ENCODE measurements around the gene REPIN1. TPM values are rescaled to one million over a fixed set of nuclear protein-coding genes. Genes with fewer than 3 reads are reported as not detected.

The REPIN1 gene
- polyA plus RNA-seq, 2 of the 4 experiments (the other 2 are of a cell fraction), result 48.1 to 101 TPM

DNA sequence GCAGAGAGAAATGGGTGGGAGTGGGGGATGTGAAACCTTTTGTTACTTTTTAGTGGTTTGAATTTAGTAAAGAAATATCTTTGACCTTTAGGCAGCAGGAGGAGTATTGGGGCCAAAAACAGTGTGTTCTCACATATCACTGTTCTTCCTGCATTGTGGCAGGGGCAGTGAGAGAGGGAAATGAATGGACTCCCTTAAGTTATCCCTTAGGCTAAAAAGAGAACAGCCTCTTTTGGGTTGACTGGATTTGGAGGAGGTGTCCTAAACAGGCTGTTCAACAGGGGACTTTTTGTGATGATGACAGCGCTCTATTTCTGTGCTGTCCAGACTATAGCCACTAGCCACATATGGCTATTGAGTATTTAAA, 32.8 kb downstream of the REPIN1 start (continued):
- TF ChIP-seq, protein P1, sequence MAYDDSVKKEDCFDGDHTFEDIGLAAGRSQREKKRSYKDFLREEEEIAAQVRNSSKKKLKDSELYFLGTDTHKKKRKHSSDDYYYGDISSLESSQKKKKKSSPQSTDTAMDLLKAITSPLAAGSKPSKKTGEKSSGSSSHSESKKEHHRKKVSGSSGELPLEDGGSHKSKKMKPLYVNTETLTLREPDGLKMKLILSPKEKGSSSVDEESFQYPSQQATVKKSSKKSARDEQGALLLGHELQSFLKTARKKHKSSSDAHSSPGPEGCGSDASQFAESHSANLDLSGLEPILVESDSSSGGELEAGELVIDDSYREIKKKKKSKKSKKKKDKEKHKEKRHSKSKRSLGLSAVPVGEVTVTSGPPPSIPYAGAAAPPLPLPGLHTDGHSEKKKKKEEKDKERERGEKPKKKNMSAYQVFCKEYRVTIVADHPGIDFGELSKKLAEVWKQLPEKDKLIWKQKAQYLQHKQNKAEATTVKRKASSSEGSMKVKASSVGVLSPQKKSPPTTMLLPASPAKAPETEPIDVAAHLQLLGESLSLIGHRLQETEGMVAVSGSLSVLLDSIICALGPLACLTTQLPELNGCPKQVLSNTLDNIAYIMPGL (CRISPR knock-in tag; IDR thresholded peaks at IDR 0.05; ENCODE audit: borderline replicate concordance), result no peak
- TF ChIP-seq HDAC2 (IDR thresholded peaks at IDR 0.05) (no peak), NPAS2 (CRISPR knock-in tag; IDR thresholded peaks at IDR 0.05; ENCODE audit: borderline replicate concordance) (no peak), RNF2 (IDR thresholded peaks at IDR 0.05; ENCODE audit: borderline replicate concordance, low read depth) (no peak), NR3C1 (IDR thresholded peaks at IDR 0.05) (no peak), GATA3 (IDR thresholded peaks at IDR 0.05; ENCODE audit: borderline replicate concordance) (no peak), HOXA7 (CRISPR knock-in tag; IDR thresholded peaks at IDR 0.05) (no peak)

GRCh38 chr7:150401861-150402631, 33.4 kb downstream of the REPIN1 start:
- ChIA-PET CTCF (interaction anchor here (0.9 to 2.0 kb wide), 6 partner anchors 8 to 46 kb away, joined by 3 to 7 read pairs (median 4); no protein-coding TSS in a partner anchor), POLR2A (no interaction called here)
- DNase-seq (ENCODE audit: low read depth in 1 of 2, low spot score in 1 of 2) (no peak), ATAC-seq (no peak), FAIRE-seq (no peak)
- Histone ChIP-seq H3K4me1 (peaks cover 48% of the 10 kb centered on the region), H3K4me3 (no peak overlapping the region), H3K4me2 (no peak overlapping the region), H3K9me3 (no peaks in the 10 kb centered on the region), H3K27ac (no peak overlapping the region)
- WGBS (ENCODE audit: missing lambda C conversion rate), result 90% methylated on average over 7 of the region's 7 CpGs
- no peak for TF ChIP-seq CHD4 (IDR thresholded peaks at IDR 0.05; ENCODE audit: borderline replicate concordance)
- TF ChIP-seq EP300 (IDR thresholded peaks at IDR 0.05), result no peak
- TF ChIP-seq KDM5A (IDR thresholded peaks at IDR 0.05), result no peak
- TF ChIP-seq MAFK (IDR thresholded peaks at IDR 0.05; ENCODE audit: partially characterized antibody), result no peak
- TF ChIP-seq TFCP2L1 (CRISPR knock-in tag; IDR thresholded peaks at IDR 0.05), result no peak
- TF ChIP-seq TP53 (CRISPR knock-in tag; IDR thresholded peaks at IDR 0.05), result no peak
- no peak for TF ChIP-seq NR3C1 (IDR thresholded peaks at IDR 0.05)
- no peak for TF ChIP-seq RFX5 (IDR thresholded peaks at IDR 0.05)
- TF ChIP-seq, protein P2, sequence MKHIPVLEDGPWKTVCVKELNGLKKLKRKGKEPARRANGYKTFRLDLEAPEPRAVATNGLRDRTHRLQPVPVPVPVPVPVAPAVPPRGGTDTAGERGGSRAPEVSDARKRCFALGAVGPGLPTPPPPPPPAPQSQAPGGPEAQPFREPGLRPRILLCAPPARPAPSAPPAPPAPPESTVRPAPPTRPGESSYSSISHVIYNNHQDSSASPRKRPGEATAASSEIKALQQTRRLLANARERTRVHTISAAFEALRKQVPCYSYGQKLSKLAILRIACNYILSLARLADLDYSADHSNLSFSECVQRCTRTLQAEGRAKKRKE (CRISPR knock-in tag; IDR thresholded peaks at IDR 0.05; ENCODE audit: low read depth), result no peak

DNA sequence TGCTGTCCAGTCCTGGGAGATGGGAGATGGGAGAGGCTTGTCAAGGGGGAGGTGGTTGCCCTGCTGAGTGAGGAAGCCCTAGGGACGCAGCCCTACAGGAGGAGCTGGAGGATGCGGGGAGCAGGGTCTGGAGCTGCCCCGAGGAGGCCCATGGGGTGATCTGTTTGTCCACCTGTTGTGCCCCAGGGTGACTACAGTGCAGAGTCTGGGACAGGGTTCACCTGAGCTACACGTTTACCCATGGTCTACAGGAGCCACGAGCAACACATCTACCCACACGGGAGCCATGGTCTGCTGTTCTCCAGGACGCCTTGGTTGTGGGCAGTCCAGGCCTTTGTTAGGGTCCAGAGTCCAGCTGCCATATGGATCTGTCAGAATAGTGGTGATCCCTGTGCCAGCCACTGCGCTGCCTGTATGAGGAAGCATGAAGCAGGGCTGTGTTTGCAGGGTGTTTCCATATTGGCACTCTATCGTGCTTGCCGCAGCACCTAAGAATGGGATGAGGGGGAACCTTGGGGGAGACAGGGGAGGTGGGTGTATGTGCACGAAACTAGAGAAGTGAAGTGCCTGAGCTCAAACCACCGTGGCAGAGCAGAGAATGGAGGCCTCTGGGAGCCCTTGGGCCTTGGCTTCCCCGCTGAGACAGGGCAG, 34.2 kb downstream of the REPIN1 start:
- no peaks in the 10 kb centered on the region for H3K9me3 ChIP-seq
- ChIA-PET POLR2A (no interaction called here), CTCF (interaction anchor here (0.9 to 2.0 kb wide), 5 partner anchors 9 to 26 kb away, joined by 3 to 7 read pairs (median 4); no protein-coding TSS in a partner anchor)
- TF ChIP-seq RCOR1 (IDR thresholded peaks at IDR 0.05; ENCODE audit: low read depth, low read length), result no peak
- no peak for TF ChIP-seq HOXB5 (CRISPR knock-in tag; IDR thresholded peaks at IDR 0.05)
- no peak for TF ChIP-seq PHF8 (IDR thresholded peaks at IDR 0.05; ENCODE audit: borderline replicate concordance, low read depth)
- TF ChIP-seq, protein P3, sequence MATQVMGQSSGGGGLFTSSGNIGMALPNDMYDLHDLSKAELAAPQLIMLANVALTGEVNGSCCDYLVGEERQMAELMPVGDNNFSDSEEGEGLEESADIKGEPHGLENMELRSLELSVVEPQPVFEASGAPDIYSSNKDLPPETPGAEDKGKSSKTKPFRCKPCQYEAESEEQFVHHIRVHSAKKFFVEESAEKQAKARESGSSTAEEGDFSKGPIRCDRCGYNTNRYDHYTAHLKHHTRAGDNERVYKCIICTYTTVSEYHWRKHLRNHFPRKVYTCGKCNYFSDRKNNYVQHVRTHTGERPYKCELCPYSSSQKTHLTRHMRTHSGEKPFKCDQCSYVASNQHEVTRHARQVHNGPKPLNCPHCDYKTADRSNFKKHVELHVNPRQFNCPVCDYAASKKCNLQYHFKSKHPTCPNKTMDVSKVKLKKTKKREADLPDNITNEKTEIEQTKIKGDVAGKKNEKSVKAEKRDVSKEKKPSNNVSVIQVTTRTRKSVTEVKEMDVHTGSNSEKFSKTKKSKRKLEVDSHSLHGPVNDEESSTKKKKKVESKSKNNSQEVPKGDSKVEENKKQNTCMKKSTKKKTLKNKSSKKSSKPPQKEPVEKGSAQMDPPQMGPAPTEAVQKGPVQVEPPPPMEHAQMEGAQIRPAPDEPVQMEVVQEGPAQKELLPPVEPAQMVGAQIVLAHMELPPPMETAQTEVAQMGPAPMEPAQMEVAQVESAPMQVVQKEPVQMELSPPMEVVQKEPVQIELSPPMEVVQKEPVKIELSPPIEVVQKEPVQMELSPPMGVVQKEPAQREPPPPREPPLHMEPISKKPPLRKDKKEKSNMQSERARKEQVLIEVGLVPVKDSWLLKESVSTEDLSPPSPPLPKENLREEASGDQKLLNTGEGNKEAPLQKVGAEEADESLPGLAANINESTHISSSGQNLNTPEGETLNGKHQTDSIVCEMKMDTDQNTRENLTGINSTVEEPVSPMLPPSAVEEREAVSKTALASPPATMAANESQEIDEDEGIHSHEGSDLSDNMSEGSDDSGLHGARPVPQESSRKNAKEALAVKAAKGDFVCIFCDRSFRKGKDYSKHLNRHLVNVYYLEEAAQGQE (IDR thresholded peaks at IDR 0.05), result no peak
- TF ChIP-seq HOXB13 (CRISPR knock-in tag; IDR thresholded peaks at IDR 0.05; ENCODE audit: low read depth), result no peak
- TF ChIP-seq RFX5 (IDR thresholded peaks at IDR 0.05), result no peak
- H3K4me3 ChIP-seq, result no peak overlapping the region
- 84% methylated on average over 8 of the region's 13 CpGs for WGBS (ENCODE audit: missing lambda C conversion rate)
- DNase-seq (ENCODE audit: low read depth in 1 of 2, low spot score in 1 of 2), result no peak
- FAIRE-seq, result no peak
- H3K27ac ChIP-seq, result no peak overlapping the region; a peak in 1 of 6 replicates
- no peak overlapping the region for H3K4me2 ChIP-seq
- no peak for ATAC-seq
- peaks cover 50% of the 10 kb centered on the region for H3K4me1 ChIP-seq

All from A549 (cell line).